ENCODE data around the gene LIMCH1.
A peak's percentile ranks its signal among the peaks of the same experiment; 100 is the strongest.

The LIMCH1 gene

GRCh38 chr4:41530741-41531140 is 7.2 kb upstream of the LIMCH1 start:
- no peak for DNase-seq

- no peak for DNase-seq
Observed at GRCh38 chr4:41532336-41532735, 5.6 kb upstream of the LIMCH1 start.

GRCh38 chr4:41532882-41533281 is 5.1 kb upstream of the LIMCH1 start:
- no peak for DNase-seq

GRCh38 chr4:41533680-41534079 is 4.3 kb upstream of the LIMCH1 start:
- DNase-seq = no peak

- DNase-seq = no peak
Observed at GRCh38 chr4:41534404-41534803, 3.6 kb upstream of the LIMCH1 start.

GRCh38 chr4:41535911-41536371 is 2.0 kb upstream of the LIMCH1 start:
- DNase-seq = peak; percentile 23

- DNase-seq = no peak
Observed at GRCh38 chr4:41537292-41537890, 566 bp upstream of the LIMCH1 start.

GRCh38 chr4:41538887-41539498 is 1.0 kb downstream of the LIMCH1 start:
- no peak for DNase-seq

GRCh38 chr4:41539711-41540110 is 1.8 kb downstream of the LIMCH1 start:
- DNase-seq = no peak

GRCh38 chr4:41540687-41541086 is 2.7 kb downstream of the LIMCH1 start:
- DNase-seq = no peak

GRCh38 chr4:41541687-41542094 is 3.7 kb downstream of the LIMCH1 start:
- no peak for DNase-seq

- no peak for DNase-seq
Observed at GRCh38 chr4:41542526-41543275, 4.7 kb downstream of the LIMCH1 start.

GRCh38 chr4:41545238-41545637 is 7.3 kb downstream of the LIMCH1 start:
- no peak for DNase-seq

- no peak for DNase-seq
Observed at GRCh38 chr4:41546638-41547037, 8.7 kb downstream of the LIMCH1 start.

GRCh38 chr4:41548305-41548880 is 10.4 kb downstream of the LIMCH1 start:
- no peak for DNase-seq

GRCh38 chr4:41549478-41549877 is 11.5 kb downstream of the LIMCH1 start:
- DNase-seq = no peak

- no peak for DNase-seq
Observed at GRCh38 chr4:41550308-41550707, 12.4 kb downstream of the LIMCH1 start.

- DNase-seq = no peak
Observed at GRCh38 chr4:41551536-41551935, 13.6 kb downstream of the LIMCH1 start.

- DNase-seq = no peak
Observed at GRCh38 chr4:41554905-41555304, 16.9 kb downstream of the LIMCH1 start.

GRCh38 chr4:41556526-41556925 is 18.6 kb downstream of the LIMCH1 start:
- DNase-seq = no peak

GRCh38 chr4:41559940-41560516 is 22.1 kb downstream of the LIMCH1 start:
- DNase-seq = no peak

- no peak for DNase-seq
Observed at GRCh38 chr4:41561244-41561643, 23.3 kb downstream of the LIMCH1 start.

GRCh38 chr4:41567186-41567585 is 29.2 kb downstream of the LIMCH1 start:
- DNase-seq = no peak

Measured in eye (tissue), 1 donor.